GM12801 (cell line): ENCODE data around the gene RFC2.

ENCODE experiments used
- CTCF ChIP-seq: IDR thresholded peaks from one replicate; pipeline ENCODE4 v1.5.1; 2011; ENCODE audit warnings: control low read depth; ENCODE audit not compliant: insufficient read length; ENCODE audit errors: extremely low read depth

RFC2 gene

GRCh38 chr7:74254129-74254857 is at the start of gene RFC2:
TSS of gene RFC2 (minus strand) at chr7:74254399. CDS start at chr7:74254383, 16 bp downstream.
- no peak for TF ChIP-seq CTCF

GRCh38 chr7:74302745-74303221 is 48.6 kb upstream of the RFC2 start:
- TF ChIP-seq CTCF = no peak

- no peak for TF ChIP-seq CTCF
Observed at GRCh38 chr7:74300926-74301325, 46.7 kb upstream of the RFC2 start.

GRCh38 chr7:74299401-74299800 is 45.2 kb upstream of the RFC2 start:
- TF ChIP-seq CTCF = no peak

- TF ChIP-seq CTCF = no peak
Observed at GRCh38 chr7:74297516-74298233, 43.5 kb upstream of the RFC2 start.

GRCh38 chr7:74294191-74294998 is 40.2 kb upstream of the RFC2 start:
- no peak for TF ChIP-seq CTCF

- no peak for TF ChIP-seq CTCF
Observed at GRCh38 chr7:74293577-74293908, 39.3 kb upstream of the RFC2 start.
